PC-9 (cell line): ENCODE measurements around the gene SLC2A4RG. TPM values are rescaled to one million over a fixed set of nuclear protein-coding genes. Genes with fewer than 3 reads are reported as not detected.

Experiments used
- BruUV-seq: library from RNA; stranded (reverse); fragments of 400-500 nt; replicated peaks from 2 replicates; lab custom pipeline; 2021; lab: Mats Ljungman, UMichigan
- CTCF ChIA-PET: fragments of 300-600 bp; sonication (Branson Sonifier 250); formaldehyde crosslinking; loops from one replicate; lab custom pipeline; 2022; ENCODE audit warnings: antibody characterized with exemption; lab: Charles Lee
- POLR2A ChIA-PET: fragments of 300-600 bp; sonication (Branson Sonifier 250); formaldehyde crosslinking; loops from one replicate; lab custom pipeline; 2022; ENCODE audit warnings: antibody characterized with exemption; ENCODE audit not compliant: unreplicated experiment; lab: Charles Lee
- DNase-seq, 2 experiments: peaks; one replicate each; pipeline versions ENCODE4 v3.0.0 to v3.0.0-alpha.2; 2015 to 2022; ENCODE audit warnings: mixed read lengths in 1 of 2
- H2AFZ ChIP-seq: fragments of 200-600 bp; sonication (generic); 2 replicates; pipeline ENCODE4 v1.8.1; 2017; ENCODE audit warnings: antibody characterized with exemption
- H3F3A ChIP-seq: fragments of 200-600 bp; sonication (generic); 2 replicates; pipeline ENCODE4 v1.8.1; 2017; ENCODE audit warnings: antibody characterized with exemption, mild to moderate bottlenecking, low read depth; ENCODE audit not compliant: insufficient read depth
- H3K27ac ChIP-seq: fragments of 200-600 bp; sonication (generic); 2 replicates; pipeline ENCODE4 v1.6.1; 2016; ENCODE audit warnings: mixed run types
- H3K27me3 ChIP-seq: fragments of 200-600 bp; sonication (generic); 2 replicates; pipeline ENCODE4 v1.6.1; 2016; ENCODE audit warnings: low read depth, mixed run types; ENCODE audit not compliant: insufficient read depth
- H3K36me3 ChIP-seq: fragments of 200-600 bp; sonication (generic); 2 replicates; pipeline ENCODE4 v1.6.1; 2016; ENCODE audit warnings: low read depth, mixed run types
- H3K4me1 ChIP-seq: fragments of 200-600 bp; sonication (generic); replicated peaks from 2 replicates; pipeline ENCODE4 v1.6.1; 2016; ENCODE audit warnings: mixed run types; ENCODE audit not compliant: insufficient read depth
- H3K4me2 ChIP-seq: fragments of 200-600 bp; sonication (generic); 2 replicates; pipeline ENCODE4 v1.6.1; 2017; ENCODE audit warnings: mixed run types
- H3K4me3 ChIP-seq: fragments of 200-600 bp; sonication (generic); 2 replicates; pipeline ENCODE4 v1.6.1; 2016; ENCODE audit warnings: mixed run types
- H3K79me2 ChIP-seq: fragments of 200-600 bp; sonication (generic); 2 replicates; pipeline ENCODE4 v1.6.1; 2017; ENCODE audit warnings: low read depth, mixed run types
- H3K9me2 ChIP-seq: fragments of 200-600 bp; sonication (generic); 2 replicates; pipeline ENCODE4 v1.8.1; 2017; ENCODE audit warnings: mild to moderate bottlenecking; ENCODE audit not compliant: insufficient read depth
- H3K9me3 ChIP-seq: fragments of 200-600 bp; sonication (generic); 2 replicates; pipeline ENCODE4 v1.8.1; 2016; ENCODE audit warnings: low read depth; ENCODE audit not compliant: insufficient read depth
- H4K20me1 ChIP-seq: fragments of 200-600 bp; sonication (generic); 2 replicates; pipeline ENCODE4 v1.8.1; 2017; ENCODE audit not compliant: insufficient read depth
- EZH2 ChIP-seq: fragments of 200-600 bp; sonication (generic); IDR thresholded peaks from 2 replicates; pipeline ENCODE4 v1.8.0; 2017; ENCODE audit warnings: antibody characterized with exemption, low read depth
- intact Hi-C: fragments of 100-400 bp; cut with micrococcal nuclease; formaldehyde crosslinking; loops from one replicate; pipeline ENCODE4 v1.10.0; 2022; ENCODE audit not compliant: unreplicated experiment
- total RNA-seq: library from RNA; stranded (reverse); gene quantifications from 2 replicates; pipeline ENCODE4 v1.2.3, GENCODE V29; 2021
- TF ChIP-seq, protein P1 (sequence below): fragments of 200-600 bp; sonication (generic); conservative IDR thresholded peaks from 2 replicates; pipeline ENCODE4 v1.6.1; 2017; ENCODE audit warnings: mixed run types, antibody characterized with exemption, mild to moderate bottlenecking, moderate library complexity

Gene SLC2A4RG
- total RNA-seq, 1 experiment from 2014 or later = 167 TPM

DNA sequence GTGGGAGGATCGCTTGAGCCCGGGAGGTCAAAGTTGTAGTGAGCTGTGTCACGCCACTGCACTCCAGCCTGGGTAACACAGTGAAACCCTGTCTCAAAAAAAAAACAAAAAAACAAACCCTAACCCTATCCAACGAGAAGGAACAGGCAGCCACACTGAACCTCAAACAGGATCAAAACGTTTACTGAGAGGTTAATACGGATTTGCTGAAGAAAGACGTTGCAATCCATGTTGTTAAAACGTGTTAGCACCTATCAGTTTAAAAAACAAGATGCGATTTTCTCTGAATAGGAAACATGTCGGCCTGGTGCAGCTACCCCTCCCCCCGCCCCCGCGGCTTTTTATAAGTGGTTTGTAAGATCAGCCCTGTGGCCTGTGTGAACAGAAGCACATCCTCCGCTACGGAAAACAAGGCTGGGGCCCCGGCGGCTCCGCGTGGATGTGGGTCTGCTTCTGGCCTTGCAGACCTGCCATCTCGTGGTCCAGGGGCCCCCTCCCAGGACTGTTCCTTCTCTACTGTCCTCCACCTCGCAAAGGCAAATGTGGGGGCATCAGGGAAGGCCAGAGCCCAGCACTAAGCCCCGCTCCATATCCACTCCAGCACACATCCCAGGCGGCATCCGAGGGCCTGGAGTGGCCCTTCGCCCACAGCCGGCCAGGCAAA is 11.4 kb downstream of the SLC2A4RG start:
- Histone ChIP-seq H3K36me3 (no peaks in the 10 kb centered on the region), H3K79me2 (no peaks in the 10 kb centered on the region), H3K27ac (no peak overlapping the region), H3K4me1 (no peaks in the 10 kb centered on the region), H3K9me2 (no peaks in the 10 kb centered on the region), H4K20me1 (0 out of 2 replicates have a peak, but pooled peaks cover 5% of the 10 kb centered on the region), H3K9me3 (no peaks in the 10 kb centered on the region), H3K4me3 (no peak overlapping the region), H3F3A (peaks cover 13% of the 10 kb centered on the region; the same call in 1 of the 2 replicates), H3K4me2 (no peak overlapping the region), H3K27me3 (no peaks in the 10 kb centered on the region), H2AFZ (no peak overlapping the region)
- CTCF ChIA-PET = no interaction called here
- POLR2A ChIA-PET = interaction anchor here (0.6 to 0.9 kb wide), 2 partner anchors 195 to 214 kb away, joined by 3 read pairs; no protein-coding TSS in a partner anchor
- intact Hi-C loops = no loop called here
- DNase-seq = no peak
- no TSS peak for BruUV-seq
- no peak for TF ChIP-seq EZH2
- TF ChIP-seq, protein P1, sequence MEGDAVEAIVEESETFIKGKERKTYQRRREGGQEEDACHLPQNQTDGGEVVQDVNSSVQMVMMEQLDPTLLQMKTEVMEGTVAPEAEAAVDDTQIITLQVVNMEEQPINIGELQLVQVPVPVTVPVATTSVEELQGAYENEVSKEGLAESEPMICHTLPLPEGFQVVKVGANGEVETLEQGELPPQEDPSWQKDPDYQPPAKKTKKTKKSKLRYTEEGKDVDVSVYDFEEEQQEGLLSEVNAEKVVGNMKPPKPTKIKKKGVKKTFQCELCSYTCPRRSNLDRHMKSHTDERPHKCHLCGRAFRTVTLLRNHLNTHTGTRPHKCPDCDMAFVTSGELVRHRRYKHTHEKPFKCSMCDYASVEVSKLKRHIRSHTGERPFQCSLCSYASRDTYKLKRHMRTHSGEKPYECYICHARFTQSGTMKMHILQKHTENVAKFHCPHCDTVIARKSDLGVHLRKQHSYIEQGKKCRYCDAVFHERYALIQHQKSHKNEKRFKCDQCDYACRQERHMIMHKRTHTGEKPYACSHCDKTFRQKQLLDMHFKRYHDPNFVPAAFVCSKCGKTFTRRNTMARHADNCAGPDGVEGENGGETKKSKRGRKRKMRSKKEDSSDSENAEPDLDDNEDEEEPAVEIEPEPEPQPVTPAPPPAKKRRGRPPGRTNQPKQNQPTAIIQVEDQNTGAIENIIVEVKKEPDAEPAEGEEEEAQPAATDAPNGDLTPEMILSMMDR = no peak

DNA sequence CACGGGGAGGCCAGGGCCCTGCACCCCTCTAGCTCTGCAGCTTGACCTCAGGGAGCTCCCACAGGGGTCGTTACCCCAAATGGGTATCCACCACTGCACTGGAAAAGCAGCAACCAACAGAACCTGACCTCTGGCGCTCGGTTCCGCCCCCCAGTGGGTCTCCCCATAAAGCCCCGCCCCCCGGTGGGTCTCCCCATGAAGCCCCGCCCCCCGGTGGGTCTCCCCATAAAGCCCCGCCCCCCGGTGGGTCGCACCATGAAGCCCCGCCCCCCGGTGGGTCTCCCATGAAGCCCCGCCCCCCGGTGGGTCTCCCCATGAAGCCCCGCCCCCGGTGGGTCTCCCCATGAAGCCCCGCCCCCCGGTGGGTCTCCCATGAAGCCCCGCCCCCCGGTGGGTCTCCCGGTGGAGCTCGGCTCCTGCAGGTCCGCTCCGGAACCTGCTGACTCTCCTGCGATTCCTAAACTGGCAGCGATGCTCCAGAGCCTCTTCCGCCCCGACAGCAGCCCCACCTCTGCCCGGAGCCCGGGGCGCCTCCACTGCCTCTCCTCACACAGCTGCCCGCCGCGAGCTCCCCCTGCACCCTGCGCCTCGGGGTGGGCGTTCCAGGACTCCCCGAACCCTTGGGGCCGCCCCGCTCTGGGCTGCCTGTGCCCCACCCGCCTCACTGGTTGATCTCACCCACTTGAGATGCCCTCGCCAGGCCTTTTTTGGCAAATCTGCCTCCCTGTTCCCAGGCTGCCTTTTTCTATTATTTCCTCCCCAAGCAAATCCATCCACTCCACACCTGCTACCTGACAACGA is 12.1 kb downstream of the SLC2A4RG start:
- no peak overlapping the region for H3K4me2 ChIP-seq
- intact Hi-C loops = no loop called here
- no peaks in the 10 kb centered on the region for H3K4me1 ChIP-seq
- no peak overlapping the region for H3K27ac ChIP-seq
- ChIA-PET POLR2A (interaction anchor here (0.6 kb wide), 1 partner anchor 196 kb away, joined by 3 read pairs; no protein-coding TSS in a partner anchor), CTCF (no interaction called here)
- TF ChIP-seq EZH2 = no peak
- TF ChIP-seq, protein P1 = no peak
- H3F3A ChIP-seq = peaks cover 12% of the 10 kb centered on the region; the same call in 1 of the 2 replicates
- no TSS peak for BruUV-seq
- no peaks in the 10 kb centered on the region for H3K9me2 ChIP-seq
- no peaks in the 10 kb centered on the region for H3K27me3 ChIP-seq
- no peaks in the 10 kb centered on the region for H3K36me3 ChIP-seq
- no peak overlapping the region for H3K4me3 ChIP-seq
- no peak for DNase-seq
- H3K79me2 ChIP-seq = no peaks in the 10 kb centered on the region
- no peaks in the 10 kb centered on the region for H3K9me3 ChIP-seq
- H4K20me1 ChIP-seq = 0 out of 2 replicates have a peak, but pooled peaks cover 5% of the 10 kb centered on the region
- no peak overlapping the region for H2AFZ ChIP-seq

DNA sequence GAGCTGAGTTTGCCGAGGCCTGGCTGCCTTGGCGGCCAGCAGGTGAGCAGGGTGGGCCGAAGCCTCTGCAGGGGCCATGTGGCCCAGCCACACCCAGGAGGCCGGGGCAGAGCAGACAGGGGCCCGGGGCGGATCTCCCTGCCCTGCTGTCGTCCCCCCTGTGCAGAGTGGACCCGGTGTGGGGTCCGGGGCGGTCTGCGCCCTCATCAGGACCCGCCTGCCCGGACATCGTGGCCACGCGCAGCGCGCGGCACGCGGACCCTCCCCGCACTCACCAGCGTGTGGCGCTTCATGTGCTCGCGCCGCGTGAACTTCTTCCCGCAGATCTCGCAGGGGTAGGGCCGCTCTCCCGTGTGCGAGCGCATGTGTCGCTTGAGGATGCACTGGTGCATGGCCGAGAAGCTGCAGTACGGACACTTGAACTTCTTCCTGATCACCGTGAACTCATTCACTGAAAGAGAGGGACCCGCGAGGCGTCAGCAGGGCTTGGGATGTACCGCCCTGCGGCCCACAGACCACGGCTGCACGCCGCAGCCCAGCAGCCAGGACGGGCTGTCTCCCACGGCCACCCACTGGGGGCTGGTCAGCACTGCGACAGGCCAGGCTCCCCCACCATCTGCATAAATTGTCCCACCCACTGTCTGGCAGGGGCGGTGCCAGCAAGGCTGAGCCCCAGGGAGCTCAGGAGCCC is 13.0 kb downstream of the SLC2A4RG start:
- Histone ChIP-seq H3K4me2 (no peak overlapping the region), H4K20me1 (0 out of 2 replicates have a peak, but pooled peaks cover 5% of the 10 kb centered on the region), H3K79me2 (no peaks in the 10 kb centered on the region), H3K9me3 (no peaks in the 10 kb centered on the region), H3K36me3 (no peaks in the 10 kb centered on the region), H3K4me1 (no peaks in the 10 kb centered on the region), H3K27me3 (no peaks in the 10 kb centered on the region), H3K4me3 (no peak overlapping the region), H3F3A (peaks cover 12% of the 10 kb centered on the region; the same call in 1 of the 2 replicates), H3K27ac (no peak overlapping the region), H3K9me2 (no peaks in the 10 kb centered on the region), H2AFZ (no peak overlapping the region)
- ChIA-PET POLR2A (no interaction called here), CTCF (interaction anchor here (0.6 kb wide), 1 partner anchor 222 kb away, joined by 5 read pairs; no protein-coding TSS in a partner anchor)
- BruUV-seq = no TSS peak
- no peak for DNase-seq
- TF ChIP-seq EZH2 = no peak
- TF ChIP-seq, protein P1 = no peak
- intact Hi-C loops = no loop called here
